ENCODE results near the gene PSIP1. TPM values are rescaled to one million over a fixed set of nuclear protein-coding genes. Genes with fewer than 3 reads are reported as not detected.
"Not testable (repeated sequence)": the region's sequence is repeated elsewhere in the genome, so short reads cannot be mapped to it uniquely, and the experiment has no call there.

Gene PSIP1
- total and polyA plus RNA-seq, 2 of the 4 experiments (the other 2 are of a cell fraction): 21.8 to 27.2 TPM

DNA sequence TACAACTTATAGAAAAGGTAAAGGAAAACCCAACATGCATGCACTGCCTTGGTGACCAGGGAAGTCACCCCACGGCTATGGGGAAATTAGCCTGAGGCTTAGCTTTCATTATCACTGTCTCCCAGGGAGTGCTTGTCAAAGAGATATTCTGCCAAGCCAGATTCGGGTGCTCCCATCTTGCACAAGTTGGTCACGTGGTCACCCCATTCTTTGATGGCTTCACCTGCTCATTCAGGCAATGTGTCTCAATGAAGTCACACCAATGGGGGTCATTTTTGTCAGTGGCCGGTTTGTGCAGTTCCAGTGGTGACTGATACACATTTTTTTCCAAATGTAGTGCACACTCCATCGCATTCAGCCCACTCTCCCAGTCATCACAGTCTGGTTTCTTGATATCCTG is 16.3 kb upstream of the PSIP1 start:
- H3K27ac ChIP-seq (ENCODE audit: insufficient read depth, low read length); H3K4me1 ChIP-seq (ENCODE audit: control insufficient read depth, insufficient read depth, low read length); H3K4me2 ChIP-seq (ENCODE audit: low read depth, low read length); dilution Hi-C loops (cut with HindIII; ENCODE audit: low sequenced_read_pairs, unreplicated experiment); H3K36me3 ChIP-seq (ENCODE audit: control insufficient read depth, insufficient read depth, low read length); H2AK5ac ChIP-seq (ENCODE audit: low read depth, low read length); H3K79me1 ChIP-seq (ENCODE audit: low read depth in 1 of 2, low read length in 2 of 2); H4K91ac ChIP-seq (ENCODE audit: insufficient read depth, low read depth, low read length); H4K20me1 ChIP-seq (ENCODE audit: insufficient read depth, low read length); H3K27me3 ChIP-seq (ENCODE audit: control insufficient read depth, insufficient read depth, low read length); H3K4me3 ChIP-seq (ENCODE audit: insufficient read depth, low read depth, low read length); DNase-seq; H2AK9ac ChIP-seq (replicated peaks; ENCODE audit: low read depth, low read length, poor library complexity); H2BK15ac ChIP-seq (ENCODE audit: low read depth, low read length); H2AFZ ChIP-seq (replicated peaks; ENCODE audit: low read length, poor library complexity); H3K56ac ChIP-seq (ENCODE audit: extremely low read depth, insufficient read depth, low read length); ATAC-seq (ENCODE audit: low read depth); H4K5ac ChIP-seq (ENCODE audit: low read depth, low read length); H2BK20ac ChIP-seq (ENCODE audit: low read depth, low read length); H3K23ac ChIP-seq (ENCODE audit: low read depth, low read length); H3K9me3 ChIP-seq (ENCODE audit: control insufficient read depth, insufficient read depth, low read length); H3K18ac ChIP-seq (ENCODE audit: low read depth, low read length); H4K8ac ChIP-seq (ENCODE audit: low read depth in 2 of 2, low read length in 2 of 2); H2BK5ac ChIP-seq (ENCODE audit: low read depth, low read length, poor library complexity, severe bottlenecking); CTCF ChIA-PET; POLR2A ChIA-PET (ENCODE audit: unreplicated experiment); BruUV-seq (replicated peaks); in situ Hi-C loops (cut with MboI; ENCODE audit: low sequenced_read_pairs); H3K4ac ChIP-seq (ENCODE audit: low read depth, low read length); H3K14ac ChIP-seq (replicated peaks; ENCODE audit: low read depth, low read length); H3K9ac ChIP-seq (ENCODE audit: low read depth, low read length); H2BK120ac ChIP-seq (ENCODE audit: low read depth, low read length); intact Hi-C loops (cut with micrococcal nuclease); H3K9me1 ChIP-seq (ENCODE audit: insufficient read depth, low read length): not testable (repeated sequence)
- 66% methylated on average over 2 of the region's 5 CpGs; no CpG with 5 or more reads in 1 of the 2 experiments for WGBS, 2 experiments (ENCODE audit: extremely low coverage in 2 of 2, insufficient read length in 1 of 2)
